ENCODE measurements around the gene SH3BP1. TPM values are rescaled to one million over a fixed set of nuclear protein-coding genes. Genes with fewer than 3 reads are reported as not detected.

SH3BP1 gene
- total and polyA plus RNA-seq, 2 of the 13 experiments (the other 11 are each of a cell fraction or from before 2014, with no cell fraction given) = 8.4 to 18.5 TPM

GRCh38 chr22:37623075-37624016 lies 16.1 kb upstream of the SH3BP1 start (continued):
- TF ChIP-seq, protein P1, sequence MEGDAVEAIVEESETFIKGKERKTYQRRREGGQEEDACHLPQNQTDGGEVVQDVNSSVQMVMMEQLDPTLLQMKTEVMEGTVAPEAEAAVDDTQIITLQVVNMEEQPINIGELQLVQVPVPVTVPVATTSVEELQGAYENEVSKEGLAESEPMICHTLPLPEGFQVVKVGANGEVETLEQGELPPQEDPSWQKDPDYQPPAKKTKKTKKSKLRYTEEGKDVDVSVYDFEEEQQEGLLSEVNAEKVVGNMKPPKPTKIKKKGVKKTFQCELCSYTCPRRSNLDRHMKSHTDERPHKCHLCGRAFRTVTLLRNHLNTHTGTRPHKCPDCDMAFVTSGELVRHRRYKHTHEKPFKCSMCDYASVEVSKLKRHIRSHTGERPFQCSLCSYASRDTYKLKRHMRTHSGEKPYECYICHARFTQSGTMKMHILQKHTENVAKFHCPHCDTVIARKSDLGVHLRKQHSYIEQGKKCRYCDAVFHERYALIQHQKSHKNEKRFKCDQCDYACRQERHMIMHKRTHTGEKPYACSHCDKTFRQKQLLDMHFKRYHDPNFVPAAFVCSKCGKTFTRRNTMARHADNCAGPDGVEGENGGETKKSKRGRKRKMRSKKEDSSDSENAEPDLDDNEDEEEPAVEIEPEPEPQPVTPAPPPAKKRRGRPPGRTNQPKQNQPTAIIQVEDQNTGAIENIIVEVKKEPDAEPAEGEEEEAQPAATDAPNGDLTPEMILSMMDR (CRISPR knock-in tag; IDR thresholded peaks at IDR 0.05) = peak; percentile 78
- no peak for TF ChIP-seq NFIC (IDR thresholded peaks at IDR 0.05; ENCODE audit: low read length)
- peak; percentile 46 for TF ChIP-seq SMC3 (IDR thresholded peaks at IDR 0.05; ENCODE audit: low read length)
- 0 out of 2 replicates have a peak, but pooled peaks have one; percentile 23 for TF ChIP-seq ZFP91 (CRISPR knock-in tag; IDR thresholded peaks at IDR 0.05; ENCODE audit: borderline replicate concordance)
- TF ChIP-seq REPIN1 (CRISPR knock-in tag; IDR thresholded peaks at IDR 0.05; ENCODE audit: borderline replicate concordance, low read depth) = no peak
- TF ChIP-seq ZNF235 (CRISPR knock-in tag; IDR thresholded peaks at IDR 0.05; ENCODE audit: borderline replicate concordance) = no peak
- TF ChIP-seq, protein P2, sequence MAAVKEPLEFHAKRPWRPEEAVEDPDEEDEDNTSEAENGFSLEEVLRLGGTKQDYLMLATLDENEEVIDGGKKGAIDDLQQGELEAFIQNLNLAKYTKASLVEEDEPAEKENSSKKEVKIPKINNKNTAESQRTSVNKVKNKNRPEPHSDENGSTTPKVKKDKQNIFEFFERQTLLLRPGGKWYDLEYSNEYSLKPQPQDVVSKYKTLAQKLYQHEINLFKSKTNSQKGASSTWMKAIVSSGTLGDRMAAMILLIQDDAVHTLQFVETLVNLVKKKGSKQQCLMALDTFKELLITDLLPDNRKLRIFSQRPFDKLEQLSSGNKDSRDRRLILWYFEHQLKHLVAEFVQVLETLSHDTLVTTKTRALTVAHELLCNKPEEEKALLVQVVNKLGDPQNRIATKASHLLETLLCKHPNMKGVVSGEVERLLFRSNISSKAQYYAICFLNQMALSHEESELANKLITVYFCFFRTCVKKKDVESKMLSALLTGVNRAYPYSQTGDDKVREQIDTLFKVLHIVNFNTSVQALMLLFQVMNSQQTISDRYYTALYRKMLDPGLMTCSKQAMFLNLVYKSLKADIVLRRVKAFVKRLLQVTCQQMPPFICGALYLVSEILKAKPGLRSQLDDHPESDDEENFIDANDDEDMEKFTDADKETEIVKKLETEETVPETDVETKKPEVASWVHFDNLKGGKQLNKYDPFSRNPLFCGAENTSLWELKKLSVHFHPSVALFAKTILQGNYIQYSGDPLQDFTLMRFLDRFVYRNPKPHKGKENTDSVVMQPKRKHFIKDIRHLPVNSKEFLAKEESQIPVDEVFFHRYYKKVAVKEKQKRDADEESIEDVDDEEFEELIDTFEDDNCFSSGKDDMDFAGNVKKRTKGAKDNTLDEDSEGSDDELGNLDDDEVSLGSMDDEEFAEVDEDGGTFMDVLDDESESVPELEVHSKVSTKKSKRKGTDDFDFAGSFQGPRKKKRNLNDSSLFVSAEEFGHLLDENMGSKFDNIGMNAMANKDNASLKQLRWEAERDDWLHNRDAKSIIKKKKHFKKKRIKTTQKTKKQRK (IDR thresholded peaks at IDR 0.05; ENCODE audit: low read length) = no peak
- TF ChIP-seq, protein P3, sequence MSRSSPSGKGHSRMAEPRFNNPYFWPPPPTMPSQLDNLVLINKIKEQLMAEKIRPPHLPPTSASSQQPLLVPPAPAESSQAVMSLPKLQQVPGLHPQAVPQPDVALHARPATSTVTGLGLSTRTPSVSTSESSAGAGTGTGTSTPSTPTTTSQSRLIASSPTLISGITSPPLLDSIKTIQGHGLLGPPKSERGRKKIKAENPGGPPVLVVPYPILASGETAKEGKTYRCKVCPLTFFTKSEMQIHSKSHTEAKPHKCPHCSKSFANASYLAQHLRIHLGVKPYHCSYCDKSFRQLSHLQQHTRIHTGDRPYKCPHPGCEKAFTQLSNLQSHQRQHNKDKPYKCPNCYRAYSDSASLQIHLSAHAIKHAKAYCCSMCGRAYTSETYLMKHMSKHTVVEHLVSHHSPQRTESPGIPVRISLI (CRISPR knock-in tag; IDR thresholded peaks at IDR 0.05; ENCODE audit: borderline replicate concordance) = no peak
- no peak for TF ChIP-seq HOXA9 (CRISPR knock-in tag; IDR thresholded peaks at IDR 0.05; ENCODE audit: borderline replicate concordance)
- no peak for TF ChIP-seq ZNF367 (CRISPR knock-in tag; IDR thresholded peaks at IDR 0.05; ENCODE audit: borderline replicate concordance)
- TF ChIP-seq ZNF737 (CRISPR knock-in tag; IDR thresholded peaks at IDR 0.05; ENCODE audit: borderline replicate concordance) = no peak
- TF ChIP-seq ZNF431 (CRISPR knock-in tag; IDR thresholded peaks at IDR 0.05; ENCODE audit: borderline replicate concordance, low read depth) = no peak
- TF ChIP-seq ZNF768 (CRISPR knock-in tag; IDR thresholded peaks at IDR 0.05) = peak; percentile 19; the same call in 1 of the 2 replicates
- 0 out of 2 replicates have a peak, but pooled peaks have one; percentile 22 for TF ChIP-seq ZBTB38 (CRISPR knock-in tag; IDR thresholded peaks at IDR 0.05)
- 0 out of 2 replicates have a peak, but pooled peaks have one; percentile 36 for TF ChIP-seq HNF1B (CRISPR knock-in tag; IDR thresholded peaks at IDR 0.05)
- no peak for TF ChIP-seq ZNF724P (CRISPR knock-in tag; IDR thresholded peaks at IDR 0.05; ENCODE audit: borderline replicate concordance)
- TF ChIP-seq CREB1 (IDR thresholded peaks at IDR 0.05) = no peak
- TF ChIP-seq CREB1 (CRISPR knock-in tag; IDR thresholded peaks at IDR 0.05) = no peak

All from HepG2 (cell line).